H9 (cell line): ENCODE data around the gene WDR91. TPM values are rescaled to one million over a fixed set of nuclear protein-coding genes. Genes with fewer than 3 reads are reported as not detected.

ENCODE experiments used
- DNase-seq: peaks from one replicate; pipeline ENCODE4 v3.0.0-alpha.2; 2017
- H2AFZ ChIP-seq: one replicate; pipeline ENCODE4 v1.6.1; 2013; ENCODE audit warnings: mild to moderate bottlenecking, low read length, control low read depth, moderate library complexity
- H2AK5ac ChIP-seq: 2 replicates; pipeline ENCODE4 v1.6.1; 2013; ENCODE audit warnings: low read length, control low read depth, mixed read lengths; ENCODE audit not compliant: insufficient read length
- H2BK120ac ChIP-seq: one replicate; pipeline ENCODE4 v1.6.1; 2013; ENCODE audit warnings: low read depth, mild to moderate bottlenecking, low read length, control low read depth, inconsistent platforms; ENCODE audit not compliant: poor library complexity, severe bottlenecking
- H2BK12ac ChIP-seq: 2 replicates; pipeline ENCODE4 v1.6.1; 2013; ENCODE audit warnings: low read length, control low read depth, mixed read lengths, low read depth; ENCODE audit not compliant: insufficient read length
- H2BK15ac ChIP-seq: 2 replicates; pipeline ENCODE4 v1.6.1; 2013; ENCODE audit warnings: low read depth, low read length, control low read depth
- H2BK20ac ChIP-seq: one replicate; pipeline ENCODE4 v1.6.1; 2013; ENCODE audit warnings: low read depth, mild to moderate bottlenecking, low read length, control low read depth, inconsistent platforms; ENCODE audit not compliant: poor library complexity, severe bottlenecking
- H2BK5ac ChIP-seq: 2 replicates; pipeline ENCODE4 v1.6.1; 2013; ENCODE audit warnings: low read length, control low read depth, mixed read lengths; ENCODE audit not compliant: insufficient read length
- H3K14ac ChIP-seq: 2 replicates; pipeline ENCODE4 v1.6.1; 2013; ENCODE audit warnings: low read length, control low read depth; ENCODE audit not compliant: insufficient read depth
- H3K18ac ChIP-seq: 2 replicates; pipeline ENCODE4 v1.6.1; 2013; ENCODE audit warnings: low read depth, mild to moderate bottlenecking, mixed read lengths, low read length, control low read depth; ENCODE audit not compliant: insufficient read length
- H3K23ac ChIP-seq: 2 replicates; pipeline ENCODE4 v1.6.1; 2013; ENCODE audit warnings: low read length, control low read depth, mixed read lengths, low read depth; ENCODE audit not compliant: insufficient read length
- H3K23me2 ChIP-seq: 2 replicates; pipeline ENCODE4 v1.6.1; 2013; ENCODE audit warnings: low read depth, mild to moderate bottlenecking, mixed read lengths, low read length, control low read depth; ENCODE audit not compliant: insufficient read length, poor library complexity, severe bottlenecking
- H3K27ac ChIP-seq: 2 replicates; pipeline ENCODE4 v1.5.1; 2013; ENCODE audit warnings: low read length, control low read depth, mixed read lengths, low read depth; ENCODE audit not compliant: insufficient read length
- H3K27me3 ChIP-seq: 2 replicates; pipeline ENCODE4 v1.6.1; 2013; ENCODE audit warnings: low read length, control low read depth, inconsistent platforms; ENCODE audit not compliant: insufficient read depth
- H3K4ac ChIP-seq: 2 replicates; pipeline ENCODE4 v1.6.1; 2013; ENCODE audit warnings: low read depth, mild to moderate bottlenecking, control low read depth, inconsistent platforms, low read length, moderate library complexity
- H3K4me1 ChIP-seq: 2 replicates; pipeline ENCODE4 v1.6.1; 2013; ENCODE audit warnings: low read length, control low read depth, inconsistent platforms; ENCODE audit not compliant: insufficient read depth
- H3K4me2 ChIP-seq: 2 replicates; pipeline ENCODE4 v1.6.1; 2013; ENCODE audit warnings: low read length, control low read depth, mixed read lengths; ENCODE audit not compliant: insufficient read length, insufficient read depth
- H3K56ac ChIP-seq: 2 replicates; pipeline ENCODE4 v1.6.1; 2013; ENCODE audit warnings: low read depth, mild to moderate bottlenecking, mixed read lengths, low read length, control low read depth; ENCODE audit not compliant: insufficient read length
- H3K79me1 ChIP-seq: 2 replicates; pipeline ENCODE4 v1.6.1; 2013; ENCODE audit warnings: low read depth, mild to moderate bottlenecking, moderate library complexity, low read length, control low read depth, inconsistent platforms; ENCODE audit not compliant: insufficient read depth, poor library complexity, severe bottlenecking
- H3K79me2 ChIP-seq: 2 replicates; pipeline ENCODE4 v1.6.1; 2013; ENCODE audit warnings: low read length, control low read depth, inconsistent platforms; ENCODE audit not compliant: insufficient read depth
- H3K9ac ChIP-seq: 2 replicates; pipeline ENCODE4 v1.6.1; 2013; ENCODE audit warnings: low read length, control low read depth, mixed read lengths; ENCODE audit not compliant: insufficient read length; ENCODE audit errors: extremely low read depth
- H3K9me3 ChIP-seq: one replicate; pipeline ENCODE4 v1.6.1; 2013; ENCODE audit warnings: low read depth, low read length, inconsistent platforms; ENCODE audit not compliant: control insufficient read depth
- H3T11ph ChIP-seq: one replicate; pipeline ENCODE4 v1.6.1; 2013; ENCODE audit warnings: mild to moderate bottlenecking, low read length, control low read depth, inconsistent platforms
- H4K20me1 ChIP-seq: one replicate; pipeline ENCODE4 v1.6.1; 2013; ENCODE audit not compliant: control insufficient read depth, insufficient read length, insufficient read depth
- H4K5ac ChIP-seq: 2 replicates; pipeline ENCODE4 v1.6.1; 2013; ENCODE audit warnings: low read depth, mild to moderate bottlenecking, mixed read lengths, low read length, control low read depth; ENCODE audit not compliant: insufficient read length
- H4K8ac ChIP-seq: replicated peaks from 2 replicates; pipeline ENCODE4 v1.6.1; 2013; ENCODE audit warnings: low read length, control low read depth, mixed read lengths, low read depth; ENCODE audit not compliant: insufficient read length
- H4K91ac ChIP-seq: 2 replicates; pipeline ENCODE4 v1.6.1; 2013; ENCODE audit warnings: low read depth, mild to moderate bottlenecking, moderate library complexity, mixed read lengths, low read length, control low read depth; ENCODE audit not compliant: insufficient read length
- H3K27ac Mint-ChIP-seq, 3 experiments: 2 replicates in 2 of 3; 3 replicates in 1 of 3; pipeline ENCODE4 v1.8.0; 2020 to 2021; ENCODE audit warnings: mixed read lengths in 3 of 3, mild to moderate bottlenecking in 1 of 3, moderate library complexity in 1 of 3
- H3K27me3 Mint-ChIP-seq: 2 replicates; pipeline ENCODE4 v1.8.0; 2021; ENCODE audit warnings: low read depth, mild to moderate bottlenecking, moderate library complexity, mixed read lengths
- H3K36me3 Mint-ChIP-seq, 3 experiments: 2 replicates in 2 of 3; 3 replicates in 1 of 3; pipeline ENCODE4 v1.8.0; 2020 to 2021; ENCODE audit warnings: low read depth in 3 of 3, mixed read lengths in 3 of 3; ENCODE audit not compliant: insufficient read depth in 1 of 3
- H3K4me1 Mint-ChIP-seq, 2 experiments: 2 replicates each; pipeline ENCODE4 v1.8.0; 2020; ENCODE audit warnings: mixed read lengths in 2 of 2
- H3K4me3 Mint-ChIP-seq, 2 experiments: 2 replicates in 1 of 2; 3 replicates in 1 of 2; pipeline ENCODE4 v1.8.0; 2020 to 2021; ENCODE audit warnings: mild to moderate bottlenecking in 2 of 2, mixed read lengths in 2 of 2, moderate library complexity in 1 of 2
- H3K9me3 Mint-ChIP-seq, 2 experiments: 2 replicates in 1 of 2; 3 replicates in 1 of 2; pipeline ENCODE4 v1.8.0; 2020; ENCODE audit warnings: mild to moderate bottlenecking in 2 of 2, mixed read lengths in 2 of 2, moderate library complexity in 1 of 2
- WGBS: extraction: QIAGEN DNeasy Blood & Tissue Kit; methylation state at CpG from one replicate; pipeline ENCODE4 v1.1.7; 2013; ENCODE audit warnings: missing lambda C conversion rate, low lambda C conversion rate, mixed read lengths; ENCODE audit not compliant: insufficient read length; ENCODE audit errors: extremely low coverage; 5-methylcytosine and 5-hydroxymethylcytosine counted together
- total RNA-seq: library from RNA; stranded (reverse); gene quantifications from 2 replicates; pipeline ENCODE4 v1.2.1, GENCODE V29; 2021
- TF ChIP-seq, protein P1 (sequence below): fragments of 200-600 bp; sonication (generic); conservative IDR thresholded peaks from 3 replicates; pipeline ENCODE4 v1.8.0; 2021; ENCODE audit warnings: antibody characterized with exemption, mild to moderate bottlenecking

WDR91 gene
- total RNA-seq, 1 experiment from 2014 or later = 9.4 TPM

DNA sequence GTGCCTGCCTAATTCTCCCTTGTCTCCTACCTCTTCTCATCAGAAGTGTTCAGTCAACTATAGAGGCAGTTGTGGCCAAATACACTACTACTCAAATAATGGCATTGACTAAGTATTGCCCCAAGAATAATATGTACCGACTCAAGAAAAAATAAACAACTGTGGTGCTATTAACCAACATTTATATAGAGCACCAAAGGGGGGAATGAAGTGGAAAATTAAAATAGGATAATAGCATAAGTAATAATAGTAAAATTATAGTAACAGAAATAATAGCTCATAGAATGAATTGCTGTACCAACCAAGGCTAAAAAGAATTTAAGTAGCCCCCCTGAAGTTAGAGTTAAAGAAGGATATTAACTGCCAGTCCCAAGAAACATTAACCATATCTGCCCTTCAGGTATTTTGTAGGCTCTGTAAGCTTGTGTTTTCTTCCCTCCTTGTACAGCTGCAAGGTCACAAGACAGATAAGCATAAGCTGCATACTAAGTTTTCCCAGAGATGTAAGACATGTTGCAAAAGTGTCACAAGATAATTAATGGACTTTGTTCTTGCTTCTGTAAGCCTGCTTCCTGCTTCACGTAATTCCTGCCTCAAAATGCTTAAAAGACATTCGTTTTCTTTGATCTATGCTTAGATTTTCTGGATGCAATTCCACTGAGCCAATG is 29.9 kb downstream of the WDR91 start:
- H4K5ac ChIP-seq = no peak overlapping the region
- no peaks in the 10 kb centered on the region for H4K20me1 ChIP-seq
- peaks cover 30 to 78% (median 57%) of the 10 kb centered on the region in 3 experiments for H3K36me3 Mint-ChIP-seq

More for the DNA sequence above, 29.9 kb downstream of the WDR91 start:
- TF ChIP-seq, protein P1, sequence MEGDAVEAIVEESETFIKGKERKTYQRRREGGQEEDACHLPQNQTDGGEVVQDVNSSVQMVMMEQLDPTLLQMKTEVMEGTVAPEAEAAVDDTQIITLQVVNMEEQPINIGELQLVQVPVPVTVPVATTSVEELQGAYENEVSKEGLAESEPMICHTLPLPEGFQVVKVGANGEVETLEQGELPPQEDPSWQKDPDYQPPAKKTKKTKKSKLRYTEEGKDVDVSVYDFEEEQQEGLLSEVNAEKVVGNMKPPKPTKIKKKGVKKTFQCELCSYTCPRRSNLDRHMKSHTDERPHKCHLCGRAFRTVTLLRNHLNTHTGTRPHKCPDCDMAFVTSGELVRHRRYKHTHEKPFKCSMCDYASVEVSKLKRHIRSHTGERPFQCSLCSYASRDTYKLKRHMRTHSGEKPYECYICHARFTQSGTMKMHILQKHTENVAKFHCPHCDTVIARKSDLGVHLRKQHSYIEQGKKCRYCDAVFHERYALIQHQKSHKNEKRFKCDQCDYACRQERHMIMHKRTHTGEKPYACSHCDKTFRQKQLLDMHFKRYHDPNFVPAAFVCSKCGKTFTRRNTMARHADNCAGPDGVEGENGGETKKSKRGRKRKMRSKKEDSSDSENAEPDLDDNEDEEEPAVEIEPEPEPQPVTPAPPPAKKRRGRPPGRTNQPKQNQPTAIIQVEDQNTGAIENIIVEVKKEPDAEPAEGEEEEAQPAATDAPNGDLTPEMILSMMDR = no peak
- H2BK120ac ChIP-seq = no peak overlapping the region
- no peak overlapping the region for H3K56ac ChIP-seq
- H3K9me3 ChIP-seq = peaks cover 25% of the 10 kb centered on the region
- H3K4me2 ChIP-seq = no peak overlapping the region
- Mint-ChIP-seq H3K27ac (no peak overlapping the region), H3K27me3 (no peaks in the 10 kb centered on the region), H3K4me1 (peaks cover 12 to 25% of the 10 kb centered on the region in 2 experiments), H3K4me3 (no peak overlapping the region), H3K9me3 (peaks cover 34 to 37% of the 10 kb centered on the region in 2 experiments)
- no peak overlapping the region for H3K4ac ChIP-seq
- no peak overlapping the region for H2AK5ac ChIP-seq
- H3K23ac ChIP-seq = no peak overlapping the region
- H3K27ac ChIP-seq = no peak overlapping the region
- H2AFZ ChIP-seq = no peak overlapping the region
- H3K27me3 ChIP-seq = no peaks in the 10 kb centered on the region
- no peak overlapping the region for H2BK15ac ChIP-seq
- no peaks in the 10 kb centered on the region for H3K23me2 ChIP-seq
- H3K14ac ChIP-seq = no peak overlapping the region
- no peak overlapping the region for H4K91ac ChIP-seq
- no peak overlapping the region for H2BK12ac ChIP-seq
- H3K9ac ChIP-seq = no peak overlapping the region
- H3T11ph ChIP-seq = no peak overlapping the region
- no peak overlapping the region for H2BK5ac ChIP-seq
- peaks cover 5% of the 10 kb centered on the region; the same call in 1 of the 2 replicates for H3K4me1 ChIP-seq
- H4K8ac ChIP-seq = no peak overlapping the region
- no CpG with 5 or more reads among the region's 3 CpGs for WGBS
- H2BK20ac ChIP-seq = no peak overlapping the region
- no peak overlapping the region for H3K18ac ChIP-seq
- H3K79me2 ChIP-seq = no peaks in the 10 kb centered on the region
- DNase-seq = no peak
- no peaks in the 10 kb centered on the region for H3K79me1 ChIP-seq
